ENCODE data around the gene TAF1.
"Not testable (repeated sequence)": the region's sequence is repeated elsewhere in the genome, so short reads cannot be mapped to it uniquely, and the experiment has no call there.

- TF ChIP-seq CTCF (IDR thresholded peaks at IDR 0.05 in 4 of 5, conservative IDR thresholded peaks at IDR 0.05 in 1 of 5); POLR2A (IDR thresholded peaks at IDR 0.05): not testable (repeated sequence)
Measured at GRCh38 chrX:71513731-71514130, 147.6 kb downstream of the TAF1 start.
